ENCODE results near the gene GGTLC2.
"Not testable (repeated sequence)": the region's sequence is repeated elsewhere in the genome, so short reads cannot be mapped to it uniquely, and the experiment has no call there.

GGTLC2 gene

DNA sequence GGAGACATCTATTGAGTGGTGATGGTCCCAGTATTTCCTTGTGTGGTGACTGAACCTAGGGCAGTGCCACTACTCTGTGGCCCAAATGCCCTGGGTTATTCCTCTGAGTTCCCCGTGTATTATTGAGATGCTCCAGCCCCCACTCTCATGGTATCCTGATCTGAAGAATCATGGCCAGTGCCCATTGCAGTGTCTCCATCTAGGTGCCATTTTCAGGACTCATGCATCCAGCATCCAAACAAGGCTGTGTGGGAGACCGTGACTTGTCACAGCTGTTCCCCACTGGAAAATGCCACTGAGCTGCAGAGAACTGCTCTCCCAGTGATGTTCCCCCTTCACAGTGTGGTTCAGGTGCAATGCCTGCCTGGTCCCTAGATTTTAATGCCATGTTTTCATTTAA is 24.7 kb downstream of the GGTLC2 start:
- no peak for DNase-seq

DNA sequence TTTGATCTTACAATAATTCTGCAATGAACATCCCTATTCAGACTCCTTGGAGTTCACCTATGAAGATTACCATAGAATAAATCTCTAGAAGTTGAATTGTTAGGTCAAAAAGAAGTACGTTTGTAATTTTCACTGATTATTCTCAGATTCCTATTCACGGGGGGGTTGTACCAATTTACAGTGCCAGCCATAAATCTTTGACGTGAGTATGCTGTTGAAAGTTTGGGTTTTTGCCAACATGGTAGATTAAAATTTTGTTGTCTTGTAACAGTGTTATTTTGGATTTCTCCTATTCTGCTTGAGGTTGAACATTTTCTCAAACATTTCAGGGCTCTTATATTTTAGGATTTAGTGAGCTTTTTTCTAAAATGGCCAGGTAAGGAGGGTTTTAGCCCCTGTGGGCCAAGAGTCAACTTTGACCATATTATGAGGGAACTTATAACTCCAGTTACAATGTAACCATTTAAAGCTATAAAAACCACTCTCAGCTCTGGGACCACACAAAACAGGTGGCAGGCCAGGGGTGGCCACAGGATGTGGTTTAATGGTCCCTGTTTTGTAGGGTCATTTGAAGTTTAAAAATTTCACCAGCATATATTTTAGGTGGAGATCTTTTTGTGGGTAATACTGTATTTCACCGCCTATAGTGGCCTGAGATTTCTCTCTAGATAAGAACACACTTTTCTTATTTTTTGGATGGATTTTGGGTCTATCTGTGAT is 25.8 kb downstream of the GGTLC2 start:
- DNase-seq: no peak

DNA sequence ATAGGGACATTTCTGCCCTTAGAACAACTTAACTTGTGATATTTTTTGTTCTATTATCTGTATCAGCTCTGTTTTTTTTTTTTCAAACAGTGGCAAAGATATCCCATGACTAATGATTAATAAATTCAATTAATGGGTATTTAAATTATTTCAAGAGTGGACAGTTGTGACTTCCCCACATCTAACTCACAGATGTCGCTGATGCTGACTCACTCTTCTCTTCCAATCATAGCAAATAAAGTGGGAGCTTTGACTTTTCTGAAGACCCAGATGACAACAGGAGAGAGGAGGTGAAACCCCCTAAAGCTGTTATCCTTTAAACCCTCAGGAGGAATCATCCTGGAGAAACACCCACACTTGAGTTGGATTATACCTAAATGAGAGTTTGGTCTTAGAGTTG is 27.1 kb downstream of the GGTLC2 start:
- no peak for DNase-seq

DNA sequence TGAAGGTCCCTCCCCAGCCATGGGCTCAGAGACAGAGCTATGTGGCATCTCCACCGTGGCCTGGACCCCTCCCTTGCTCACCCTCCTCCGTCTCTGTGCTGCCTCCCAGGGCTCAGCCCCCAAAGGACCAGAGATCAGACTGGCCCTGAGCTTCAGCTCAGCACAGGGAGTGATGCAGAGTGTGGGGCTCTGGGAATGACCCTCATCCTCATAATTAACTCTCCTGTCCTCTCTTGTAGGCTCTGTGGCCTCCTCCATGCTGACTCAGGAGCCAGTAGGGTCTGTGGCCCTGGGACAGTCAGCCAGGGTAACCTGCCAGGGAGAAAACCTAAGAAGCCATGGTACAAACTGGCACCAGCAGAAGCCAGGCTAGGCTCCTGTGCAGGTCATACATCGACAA is 28.7 kb downstream of the GGTLC2 start:
- no peak for DNase-seq

DNA sequence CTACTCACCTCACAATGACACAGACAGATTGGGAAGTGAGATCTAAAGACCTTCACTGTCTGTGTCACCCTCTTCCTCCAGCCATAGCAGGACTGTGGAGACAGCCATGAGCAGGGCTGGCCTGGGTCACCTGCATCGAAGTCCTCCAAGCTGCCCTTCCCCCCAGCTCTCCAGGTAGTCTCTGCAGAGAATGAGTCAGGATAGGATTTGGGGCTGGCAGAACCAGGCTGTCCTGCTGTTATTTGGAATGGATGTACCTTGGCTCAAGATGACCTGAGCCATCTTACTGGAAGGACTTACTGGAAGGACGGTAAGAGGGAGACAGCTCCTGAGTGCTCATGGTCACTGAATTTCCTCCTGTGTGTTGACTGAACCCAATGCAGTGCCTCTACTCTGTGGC is 29.2 kb downstream of the GGTLC2 start:
- DNase-seq: peak in 1 of 14 donors; percentile 66

DNA sequence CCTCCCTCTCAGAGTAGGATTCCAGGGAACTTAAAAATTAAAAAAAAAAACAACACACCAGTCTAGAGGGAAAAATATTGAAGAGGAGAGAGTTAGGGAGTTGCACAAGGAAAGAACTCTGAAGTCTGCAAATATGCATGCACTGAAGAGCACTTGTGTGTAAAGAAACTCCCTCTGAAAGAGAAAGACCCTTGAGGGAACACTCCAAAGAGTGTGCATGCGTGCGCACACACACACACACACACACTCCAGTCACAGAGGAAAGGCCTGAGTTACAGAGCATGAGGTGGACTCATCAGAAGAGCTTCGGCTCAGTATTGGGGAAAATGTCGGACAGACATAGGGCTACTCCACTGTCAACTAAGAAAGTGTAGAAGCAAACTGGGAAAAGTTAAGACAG is 30.1 kb downstream of the GGTLC2 start:
- DNase-seq: no peak

DNA sequence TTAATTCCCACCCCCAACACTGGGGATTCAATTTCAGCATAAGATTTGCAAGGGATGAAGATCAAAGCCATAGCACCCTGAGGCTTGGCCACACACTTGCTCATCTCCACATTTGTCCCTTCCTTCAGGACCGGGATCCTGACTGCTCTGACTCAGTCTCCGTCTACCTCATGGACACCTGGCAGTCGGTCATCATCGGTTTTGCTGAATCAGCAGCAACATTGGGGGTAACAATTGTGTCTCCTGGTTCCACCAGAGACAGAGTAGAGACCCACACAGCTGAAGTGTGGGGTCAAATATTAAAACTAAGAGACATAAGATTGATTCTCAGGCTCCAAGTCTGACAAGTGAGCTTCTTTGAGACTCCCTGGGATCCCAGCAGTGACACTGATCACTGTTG is 34.6 kb downstream of the GGTLC2 start:
- DNase-seq: no peak

DNA sequence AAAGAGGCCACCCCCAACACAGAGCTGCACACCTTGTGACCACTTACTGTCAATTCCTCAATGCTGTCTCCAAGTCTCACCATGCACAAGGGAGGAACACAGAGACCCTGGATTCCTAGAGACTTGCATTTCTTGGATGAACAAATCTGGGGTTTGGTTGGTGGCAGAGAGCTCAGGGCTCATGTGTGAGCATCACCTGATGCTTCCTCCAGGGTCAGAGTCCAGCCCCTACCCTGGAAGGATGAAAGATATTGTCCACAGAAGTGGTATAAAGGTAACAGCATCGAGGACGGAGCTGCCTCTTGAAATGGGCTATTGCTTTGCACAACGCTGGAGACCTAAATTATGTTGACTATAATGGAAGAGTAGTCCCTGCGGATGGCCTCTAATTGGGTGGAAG is 36.0 kb downstream of the GGTLC2 start:
- no peak for DNase-seq

DNA sequence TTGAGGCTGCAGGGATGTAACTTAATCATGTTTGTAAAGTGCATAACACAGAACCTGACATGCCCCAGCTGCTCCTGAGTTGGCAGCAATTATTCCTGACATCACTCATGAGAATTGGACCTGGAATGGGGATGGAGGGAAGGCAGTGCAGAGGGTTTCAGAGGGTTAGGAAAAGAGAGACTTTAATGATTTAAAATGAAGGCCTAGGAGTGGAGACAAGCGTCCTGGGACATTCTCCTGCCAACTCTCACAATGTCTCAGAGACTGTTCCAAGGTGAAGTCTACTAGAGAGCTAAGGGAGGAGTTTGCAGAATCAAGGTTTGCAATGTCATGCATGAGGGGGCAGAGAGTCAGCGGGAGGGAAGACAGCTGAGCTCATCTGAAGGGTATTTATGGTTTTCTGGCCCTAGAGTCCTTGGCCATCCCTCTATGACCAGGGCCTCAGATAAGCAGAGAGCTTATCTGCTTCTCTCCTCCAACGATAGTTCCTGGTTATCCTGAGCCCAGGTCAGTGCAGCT is 36.9 kb downstream of the GGTLC2 start:
- DNase-seq: no peak

DNA sequence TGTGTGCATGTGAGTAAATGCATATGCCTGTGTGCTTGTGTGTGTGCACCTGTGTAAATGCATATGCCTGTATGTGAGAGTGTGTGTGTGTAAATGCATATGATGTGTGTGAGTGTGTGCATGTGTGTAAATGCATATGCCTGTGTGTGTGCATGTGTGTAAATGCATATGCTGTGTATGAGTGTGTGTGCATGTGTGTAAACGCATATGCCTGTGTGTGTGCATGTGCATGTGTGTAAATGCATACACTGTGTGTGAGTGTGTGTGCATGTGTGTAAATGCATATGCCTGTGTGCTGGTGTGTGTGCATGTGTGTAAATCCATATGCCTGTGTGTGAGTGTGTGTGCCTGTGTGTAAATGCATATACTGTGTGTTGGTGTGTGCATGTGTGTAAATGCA is 37.8 kb downstream of the GGTLC2 start:
- DNase-seq: no peak

DNA sequence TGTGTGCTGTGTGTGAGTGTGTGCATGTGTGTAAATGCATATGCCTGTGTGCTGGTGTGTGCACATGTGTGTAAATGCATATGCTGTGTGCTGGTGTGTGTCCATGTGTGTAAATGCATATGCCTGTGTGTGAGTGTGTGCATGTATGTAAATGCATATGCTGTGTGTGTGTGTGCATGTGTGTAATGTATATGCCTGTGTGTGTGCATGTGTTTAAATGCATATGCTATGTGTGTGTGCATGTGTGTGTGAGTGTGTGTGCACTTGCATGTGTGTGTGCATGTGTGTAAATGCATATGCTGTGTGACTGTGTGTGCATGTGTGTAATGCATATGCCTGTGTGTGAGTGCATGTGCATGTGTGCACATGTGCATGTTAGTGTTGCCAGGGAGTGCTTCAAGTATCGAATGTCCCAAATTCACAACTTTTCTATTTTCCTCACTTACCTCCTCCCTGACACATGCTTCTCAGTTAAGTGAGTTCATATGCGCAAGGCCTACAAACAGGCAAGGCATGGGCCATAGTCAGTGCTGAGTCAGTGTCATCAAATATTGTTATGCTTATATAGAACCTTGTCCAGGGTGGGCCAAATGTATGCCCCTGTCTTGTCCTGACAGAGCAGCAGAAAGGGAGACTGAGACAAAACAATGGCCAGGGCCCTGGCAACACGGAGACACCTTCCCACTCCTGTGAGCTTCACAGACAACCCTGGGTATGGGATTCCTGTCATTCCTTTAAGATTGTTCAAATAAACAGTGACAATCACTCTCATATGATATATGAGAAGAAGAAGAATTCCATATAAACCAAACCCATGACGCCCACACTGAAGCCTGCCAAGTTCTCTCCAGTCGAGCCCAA is 38.6 kb downstream of the GGTLC2 start:
- no peak for DNase-seq

DNA sequence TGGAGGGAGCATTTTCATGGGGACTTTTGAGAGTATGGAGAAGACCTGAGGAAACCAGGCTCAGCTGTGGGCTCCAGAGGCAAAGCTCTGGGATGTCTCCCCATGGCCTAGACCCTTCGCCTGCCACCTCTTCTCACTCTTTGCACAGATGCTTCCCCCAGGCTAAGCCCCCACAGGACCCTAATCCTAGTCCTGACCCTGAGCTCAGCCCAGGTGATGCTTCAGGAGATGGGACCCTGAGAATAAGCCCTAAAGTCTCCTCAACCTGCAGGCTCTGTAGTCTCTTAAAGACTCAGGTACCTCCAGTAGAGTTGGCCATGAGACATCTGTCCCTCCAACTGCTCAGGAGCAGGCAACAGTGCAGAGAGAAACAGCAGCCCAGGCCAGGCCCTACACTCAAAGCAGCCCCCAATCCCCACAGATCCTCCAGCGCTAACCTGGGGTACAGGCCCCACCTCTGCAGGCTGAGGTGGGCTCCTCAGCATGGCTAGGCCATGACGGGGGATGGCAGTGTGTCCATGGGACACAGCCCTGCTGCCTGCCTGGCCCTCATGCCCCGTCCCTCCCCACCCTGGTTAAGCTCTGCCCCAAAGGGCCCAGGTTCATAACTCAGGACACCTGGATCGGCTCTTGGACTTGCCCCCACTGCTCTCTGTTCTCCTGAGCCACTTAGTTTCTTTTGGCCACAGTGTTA is 39.4 kb downstream of the GGTLC2 start:
- DNase-seq: no peak

DNA sequence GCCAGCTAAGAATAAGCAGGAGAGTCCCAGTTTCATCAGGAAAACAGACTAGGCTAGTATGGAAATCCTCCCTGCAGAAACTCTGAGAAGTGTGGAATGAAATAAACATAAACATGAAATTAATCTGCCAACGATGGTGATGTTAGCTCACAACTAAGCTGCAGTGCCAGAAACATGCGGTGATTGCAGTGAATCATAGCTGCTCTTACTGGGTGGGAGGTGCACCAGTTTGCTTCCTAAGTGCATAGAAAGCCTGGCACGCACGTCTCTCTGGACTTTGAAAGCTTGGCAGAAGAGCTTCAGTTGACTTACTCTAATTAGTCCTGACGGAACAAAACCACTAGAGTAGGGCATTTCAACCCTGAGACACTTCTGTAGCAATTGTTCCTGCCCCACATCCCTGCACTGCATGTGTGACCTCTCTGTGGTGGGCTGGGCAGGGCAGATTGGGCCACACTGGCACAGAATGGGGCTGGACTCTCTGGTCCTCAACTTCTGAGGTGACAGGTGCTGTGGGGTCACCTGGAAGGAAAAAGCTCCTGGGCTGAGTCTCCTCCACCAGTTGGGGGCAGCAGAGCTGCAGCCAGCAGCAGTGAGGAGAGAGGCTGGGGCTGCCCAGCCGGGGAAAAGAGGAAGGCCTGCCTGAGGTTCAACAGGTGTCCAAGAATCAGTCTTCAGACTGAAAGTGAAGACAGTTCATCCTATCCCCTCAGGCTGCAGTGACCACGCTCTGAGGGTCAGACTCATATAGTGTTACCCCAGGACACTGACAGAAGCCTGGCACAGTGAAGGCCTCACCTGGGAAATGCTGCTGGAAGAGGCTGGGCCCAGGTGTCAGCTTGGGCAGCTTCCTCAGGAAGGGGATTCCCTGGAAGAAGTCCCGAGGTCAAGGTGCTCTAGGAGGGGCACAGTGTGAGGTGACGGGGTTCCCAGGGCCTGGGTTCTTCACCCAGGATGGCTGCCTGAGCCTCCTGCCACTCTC is 40.5 kb downstream of the GGTLC2 start:
- DNase-seq: no peak

DNA sequence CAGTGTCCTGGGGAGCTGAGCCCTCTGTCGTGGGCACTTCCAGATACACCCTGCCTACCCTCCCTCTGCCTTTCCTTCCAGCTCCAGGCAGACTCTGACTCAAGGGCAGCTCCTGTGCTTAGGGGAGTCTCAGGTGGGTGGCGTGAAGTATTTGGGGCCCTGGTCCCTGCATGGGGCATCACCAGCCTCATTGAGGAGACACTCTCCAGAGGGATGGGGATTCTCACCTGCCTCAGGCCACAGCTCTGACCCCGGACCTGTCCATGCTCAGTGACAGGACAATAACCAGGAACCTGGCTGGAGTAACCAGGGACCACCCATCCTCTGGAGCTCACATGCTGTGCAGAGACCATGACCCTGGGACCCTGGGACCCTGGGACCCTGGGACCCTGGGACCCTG is 41.2 kb downstream of the GGTLC2 start:
- DNase-seq: no peak

DNA sequence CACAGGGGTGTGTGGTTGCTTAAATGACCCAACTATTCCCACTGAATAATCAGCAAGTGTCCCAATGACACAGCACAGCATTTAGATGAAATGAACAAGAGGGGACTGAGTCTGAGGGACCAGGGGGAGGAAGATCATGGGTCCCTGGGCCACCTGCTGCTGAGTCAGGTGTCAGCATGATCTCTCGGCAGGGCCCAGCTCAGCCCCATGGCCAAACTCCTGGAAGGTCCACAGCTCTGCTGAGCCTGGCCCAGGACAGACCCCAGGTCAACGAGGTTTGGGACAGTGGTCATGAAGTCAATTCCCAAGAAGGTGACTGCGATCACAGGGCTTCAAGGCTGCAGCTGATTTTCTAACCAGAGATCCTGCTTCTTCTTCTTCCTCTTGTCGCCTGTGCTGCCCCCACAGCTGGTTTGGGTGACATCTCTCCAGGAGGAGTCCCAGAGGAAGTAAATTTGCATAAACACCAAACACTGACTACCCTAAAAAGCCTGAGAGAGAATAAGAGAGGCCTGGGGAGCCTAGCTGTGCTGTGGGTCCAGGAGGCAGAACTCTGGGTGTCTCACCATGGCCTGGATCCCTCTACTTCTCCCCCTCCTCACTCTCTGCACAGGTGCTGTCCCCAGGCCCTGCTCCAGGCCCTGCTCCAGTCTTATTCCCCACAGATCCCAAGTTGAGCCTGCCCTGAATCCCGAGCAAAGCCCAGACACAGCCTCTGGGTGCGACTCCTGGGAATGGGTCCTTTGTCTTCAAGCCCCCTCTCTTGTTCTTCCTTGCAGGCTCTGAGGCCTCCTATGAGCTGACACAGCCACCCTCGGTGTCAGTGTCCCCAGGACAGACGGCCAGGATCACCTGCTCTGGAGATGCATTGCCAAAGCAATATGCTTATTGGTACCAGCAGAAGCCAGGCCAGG is 42.0 kb downstream of the GGTLC2 start:
- not testable (repeated sequence) for DNase-seq

DNA sequence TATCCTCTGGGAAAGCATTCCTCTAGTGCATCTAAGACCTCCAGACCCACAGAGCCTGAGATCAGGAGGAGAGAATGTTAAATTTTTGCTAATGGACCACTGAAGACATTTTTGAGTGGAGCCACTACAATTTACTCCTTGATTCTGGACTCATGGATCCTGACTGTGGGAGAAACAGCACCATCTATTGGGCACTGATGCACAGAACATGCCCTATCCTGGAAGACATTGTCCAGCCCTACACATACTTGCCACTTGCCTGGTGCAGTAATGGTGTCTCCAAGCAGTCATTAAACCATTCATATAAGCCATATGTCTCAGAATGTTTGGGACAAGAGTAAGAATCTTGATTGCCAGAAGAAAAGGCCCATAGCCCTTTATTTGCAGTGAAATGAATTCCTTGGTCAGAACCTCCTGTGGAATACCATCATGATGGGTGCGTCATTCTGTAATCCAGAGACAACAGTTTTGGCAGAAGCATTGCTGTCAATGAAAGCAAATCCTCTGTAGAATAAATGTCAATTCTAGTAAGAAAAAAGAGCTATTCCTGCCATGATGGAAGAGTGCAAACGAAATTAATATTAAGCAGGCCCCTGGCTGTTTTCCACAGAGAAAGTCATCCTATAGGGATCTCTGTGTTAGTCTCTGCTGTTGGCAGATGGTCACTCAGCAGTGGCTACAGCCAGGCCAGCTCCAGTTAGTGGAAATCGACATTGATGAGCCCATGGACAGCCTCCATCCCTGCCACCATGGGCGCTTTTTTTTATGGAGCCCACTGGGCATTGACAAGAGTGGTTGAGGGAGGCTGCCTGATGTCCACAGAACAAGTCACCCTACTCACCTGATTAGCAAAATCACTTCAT is 43.5 kb downstream of the GGTLC2 start:
- DNase-seq: peak in 5 of 14 donors; percentile 1 to 46 (median 4)

DNA sequence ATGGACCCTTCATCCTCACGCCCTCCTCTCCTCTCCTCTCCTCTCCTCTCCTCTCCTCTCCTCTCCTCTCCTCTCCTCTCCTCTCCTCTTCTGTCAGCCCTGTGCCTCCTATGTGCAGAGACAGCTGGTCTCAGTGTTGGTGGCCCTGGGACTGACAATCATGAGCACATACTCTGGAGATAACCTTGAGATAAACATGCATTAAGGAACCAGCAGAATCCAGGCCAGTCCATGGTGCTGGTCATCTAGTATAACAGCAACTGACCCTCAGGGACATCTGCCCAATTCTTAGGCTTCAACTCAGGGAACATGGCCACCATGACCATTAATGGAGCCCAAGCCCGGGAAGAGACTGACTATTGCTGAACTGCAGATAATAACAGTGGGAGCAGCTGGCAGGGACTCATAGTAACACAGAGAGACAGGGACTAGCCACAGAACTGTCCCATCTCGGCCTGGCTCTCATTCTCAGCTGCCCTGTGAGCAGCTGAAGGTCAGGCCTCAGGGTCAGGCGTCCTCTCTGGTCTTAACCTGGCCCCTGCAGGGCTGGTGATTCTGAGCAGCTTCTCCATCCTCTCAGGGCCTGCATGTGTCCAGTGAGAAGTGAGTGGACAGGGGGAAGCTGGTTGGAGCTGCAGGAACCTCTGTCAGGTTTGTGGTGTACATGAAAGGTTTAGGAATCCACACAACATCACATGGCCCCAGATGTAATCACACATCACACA is 45.4 kb downstream of the GGTLC2 start:
- DNase-seq: no peak

DNA sequence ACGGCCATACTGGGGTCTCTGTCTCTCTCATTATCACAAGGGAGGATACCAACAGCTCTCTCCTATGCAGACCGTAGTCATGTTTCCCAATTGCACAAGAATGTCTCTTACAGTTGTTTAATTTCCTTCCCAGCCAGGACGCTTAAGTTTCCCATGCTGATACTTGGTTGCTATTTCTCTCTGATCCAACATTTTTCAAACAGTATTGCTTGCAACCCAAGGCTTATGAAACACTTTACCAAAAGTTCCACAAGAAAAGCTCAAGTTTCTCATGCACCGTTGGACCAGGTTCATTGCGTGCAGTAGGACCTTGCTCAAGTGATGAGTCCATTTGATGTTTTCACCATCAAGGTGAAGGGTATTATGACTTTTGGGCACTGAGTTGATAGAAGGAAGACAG is 46.6 kb downstream of the GGTLC2 start:
- no peak for DNase-seq

Data from C1 segment of cervical spinal cord (tissue), 14 donors.